Measurements from ENCODE around the gene CBL.

CBL gene

GRCh38 chr11:119334174-119334930 lies 128.2 kb downstream of the CBL start, which contains the start of gene RNF26:
RNF26 (plus strand) TSS chr11:119334527; CDS start chr11:119335123, 596 bp downstream.
- DNase-seq (ENCODE audit: low spot score) = peak; percentile 94

- no peak for DNase-seq (ENCODE audit: low spot score)
These were observed 129.0 kb downstream of the CBL start for GRCh38 chr11:119335091-119335654.

DNA sequence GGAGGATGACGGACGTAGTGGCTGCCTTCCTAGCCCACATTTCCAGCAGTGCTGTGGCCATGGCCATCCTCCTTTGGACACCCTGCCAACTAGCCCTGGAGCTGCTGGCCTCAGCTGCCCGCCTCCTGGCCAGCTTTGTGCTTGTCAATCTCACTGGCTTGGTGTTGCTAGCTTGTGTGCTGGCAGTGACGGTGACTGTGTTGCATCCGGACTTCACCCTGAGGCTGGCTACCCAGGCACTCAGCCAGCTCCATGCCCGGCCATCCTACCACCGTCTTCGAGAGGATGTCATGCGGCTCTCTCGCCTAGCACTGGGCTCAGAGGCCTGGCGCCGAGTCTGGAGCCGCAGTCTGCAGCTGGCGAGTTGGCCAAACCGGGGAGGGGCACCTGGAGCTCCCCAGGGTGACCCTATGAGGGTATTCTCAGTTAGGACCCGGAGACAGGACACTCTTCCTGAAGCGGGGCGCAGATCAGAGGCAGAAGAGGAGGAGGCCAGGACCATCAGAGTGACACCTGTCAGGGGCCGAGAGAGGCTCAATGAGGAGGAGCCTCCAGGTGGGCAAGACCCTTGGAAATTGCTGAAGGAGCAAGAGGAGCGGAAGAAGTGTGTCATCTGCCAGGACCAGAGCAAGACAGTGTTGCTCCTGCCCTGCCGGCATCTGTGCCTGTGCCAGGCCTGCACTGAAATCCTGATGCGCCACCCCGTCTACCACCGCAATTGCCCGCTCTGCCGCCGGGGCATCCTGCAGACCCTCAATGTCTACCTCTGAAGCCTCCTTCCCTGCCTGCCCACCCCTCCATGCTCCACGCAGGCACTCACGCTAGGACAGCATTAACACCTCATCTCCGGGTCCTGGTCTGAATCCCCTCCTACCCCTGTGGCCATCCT lies 129.8 kb downstream of the CBL start:
- DNase-seq (ENCODE audit: low spot score) = no peak

DNA sequence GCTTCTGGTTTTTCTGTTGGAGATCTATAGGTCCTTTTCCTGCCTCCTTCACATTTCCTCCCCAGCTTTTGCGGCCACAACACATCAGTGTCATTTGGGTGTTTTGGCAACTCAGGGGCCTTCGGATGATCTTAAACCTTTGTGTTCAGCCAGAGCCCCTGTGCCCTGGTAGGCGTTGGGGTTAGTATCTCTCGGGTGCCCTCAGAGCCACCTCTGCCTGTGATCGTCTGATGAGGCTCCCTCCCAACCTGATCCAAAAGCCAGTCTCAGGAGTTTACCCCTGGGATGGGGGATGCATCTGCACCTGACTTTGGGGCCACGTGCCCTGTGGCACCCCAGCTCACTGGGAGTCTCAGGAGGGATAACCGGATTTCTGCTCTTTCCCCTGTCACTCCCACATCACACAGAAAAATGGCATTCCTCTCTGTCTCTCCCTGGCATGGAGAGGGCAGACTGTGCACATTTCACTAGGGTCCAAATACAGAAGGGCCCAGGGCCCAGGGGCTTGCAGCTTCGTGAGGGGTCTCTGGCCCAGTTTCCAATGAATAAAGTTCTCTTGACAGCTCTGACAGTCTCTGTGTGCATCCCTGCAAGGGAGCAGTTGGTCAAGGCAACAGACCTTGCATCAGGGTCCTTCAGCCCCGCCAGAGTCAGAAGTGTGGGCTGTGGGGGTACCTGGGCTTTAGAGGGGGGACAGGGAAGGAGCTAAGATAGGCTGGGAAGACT lies 130.8 kb downstream of the CBL start:
- no peak for DNase-seq (ENCODE audit: low spot score)

- DNase-seq (ENCODE audit: low spot score) = peak; percentile 72
These were observed 131.6 kb downstream of the CBL start for GRCh38 chr11:119337581-119338317.

DNA sequence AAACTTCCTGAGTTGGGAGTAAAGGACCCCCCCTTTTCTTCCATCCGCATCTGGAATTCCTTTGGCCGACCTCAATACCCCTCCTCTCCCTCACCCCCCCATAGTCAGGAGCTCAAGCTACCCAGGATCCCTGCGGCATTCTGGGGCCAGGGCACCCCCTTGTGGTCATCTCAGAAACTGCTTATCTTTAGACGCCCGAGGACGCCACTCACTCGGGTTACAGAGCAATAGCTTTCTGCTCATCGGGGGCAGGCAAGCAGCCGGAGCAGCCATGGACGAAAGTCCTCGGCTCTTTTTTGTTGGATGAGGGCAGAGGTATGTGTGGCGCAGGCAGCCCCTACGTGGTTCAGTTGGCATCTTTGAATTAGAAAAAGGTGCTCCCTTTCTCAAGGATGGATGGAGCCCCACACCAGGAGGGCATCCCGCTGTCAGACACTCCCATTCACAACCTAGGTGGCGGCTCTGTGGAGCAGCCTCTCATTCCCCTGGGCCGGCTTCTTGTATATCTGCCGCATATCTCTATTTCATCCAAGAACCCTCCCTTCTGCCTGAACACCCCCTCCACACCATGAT lies 132.3 kb downstream of the CBL start:
- peak; percentile 83 for DNase-seq (ENCODE audit: low spot score)

GRCh38 chr11:119338965-119339588 lies 132.9 kb downstream of the CBL start:
- peak; percentile 65 for DNase-seq (ENCODE audit: low spot score)

- peak; percentile 85 for DNase-seq (ENCODE audit: low spot score)
These were observed 133.6 kb downstream of the CBL start for GRCh38 chr11:119339589-119340334.

DNA sequence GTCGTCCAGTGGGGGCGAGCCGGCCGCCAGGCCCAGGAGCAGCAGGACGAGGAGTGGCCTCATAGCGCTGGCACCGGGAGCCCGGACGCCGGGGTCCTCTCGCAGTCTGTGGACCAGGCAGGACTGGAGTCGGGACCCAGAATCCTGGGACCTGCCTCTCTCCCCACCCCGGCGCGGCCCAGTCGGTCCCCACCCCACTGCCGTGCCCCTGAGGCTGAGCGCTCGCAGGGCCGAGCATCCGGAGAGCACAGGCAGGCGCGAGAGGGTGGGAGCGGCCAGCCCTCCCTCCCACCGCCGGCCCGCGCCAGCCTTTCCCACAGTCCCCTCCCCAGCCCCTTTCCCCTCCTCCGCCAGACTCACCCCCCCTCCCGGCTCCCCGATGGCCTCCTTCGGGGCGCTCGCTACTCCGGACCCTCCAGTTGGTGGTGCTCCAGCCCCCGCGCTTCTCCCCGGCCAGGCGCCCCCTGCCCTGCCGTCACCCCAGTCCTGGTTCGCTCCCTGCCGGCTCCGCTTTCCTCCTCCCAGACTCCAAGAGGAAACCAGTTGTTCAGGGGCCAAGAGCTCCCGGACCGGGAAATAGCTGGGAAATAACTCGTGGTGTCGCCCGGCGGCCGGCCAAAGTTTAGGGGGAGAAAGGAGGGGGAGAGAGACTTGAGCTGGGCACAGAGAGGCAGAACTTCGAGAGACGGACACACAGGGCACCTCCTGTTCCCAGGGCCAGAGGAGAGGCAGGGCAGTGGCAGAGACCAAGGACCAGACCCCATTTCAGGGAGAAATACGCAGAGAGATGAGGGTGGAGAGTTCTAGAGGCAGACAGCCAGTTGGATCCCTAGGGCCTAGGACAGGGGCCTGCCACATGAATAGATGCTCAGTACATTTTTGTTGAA lies 134.4 kb downstream of the CBL start, which contains the start of gene C1QTNF5:
C1QTNF5 (minus strand) TSS at position 549 of the 887 bp plus-strand sequence; CDS start at position 63, 486 bp downstream.
- peak; percentile 92 for DNase-seq (ENCODE audit: low spot score)

DNA sequence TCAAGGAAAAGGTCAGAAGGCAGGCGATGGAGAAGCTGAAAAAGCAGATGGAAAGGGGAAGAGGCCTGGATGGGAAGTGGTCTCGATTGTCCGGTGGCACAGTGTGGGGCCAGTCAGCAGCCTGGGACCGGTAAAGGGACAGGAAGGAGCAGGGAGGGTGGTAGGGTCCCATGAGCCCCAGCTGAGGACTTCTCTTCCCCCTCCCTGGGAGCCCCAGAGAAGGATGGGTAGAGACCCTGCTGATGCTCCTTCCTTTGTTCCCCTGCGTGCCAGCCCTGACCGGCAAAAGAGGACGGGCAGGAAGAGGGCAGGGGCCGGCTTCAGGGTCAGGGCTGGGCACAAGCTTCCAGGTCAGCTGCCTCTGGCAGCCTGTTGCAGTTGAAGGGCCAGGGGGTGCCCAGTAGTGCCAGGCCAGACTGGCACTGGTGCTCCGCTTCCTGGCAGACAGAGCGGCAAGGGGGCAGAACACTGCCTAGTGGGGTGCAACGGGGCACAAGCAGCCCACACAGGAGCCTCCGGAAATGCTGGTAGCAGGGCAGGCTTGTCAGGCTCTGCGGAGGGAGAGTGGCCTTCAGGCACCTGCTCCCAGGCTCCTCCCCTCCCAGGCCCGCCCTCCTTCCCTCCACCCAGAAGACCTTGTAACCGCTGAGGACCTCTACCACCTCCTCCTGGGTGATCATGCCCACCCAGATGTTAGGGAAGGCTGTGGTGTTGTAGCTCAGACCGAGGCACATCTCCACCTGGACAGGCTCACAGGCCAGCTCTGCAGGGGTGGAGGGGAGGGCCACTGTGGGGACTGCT lies 135.3 kb downstream of the CBL start:
- DNase-seq (ENCODE audit: low spot score) = no peak

GRCh38 chr11:119342023-119342300 lies 135.8 kb downstream of the CBL start:
- no peak for DNase-seq (ENCODE audit: low spot score)

DNA sequence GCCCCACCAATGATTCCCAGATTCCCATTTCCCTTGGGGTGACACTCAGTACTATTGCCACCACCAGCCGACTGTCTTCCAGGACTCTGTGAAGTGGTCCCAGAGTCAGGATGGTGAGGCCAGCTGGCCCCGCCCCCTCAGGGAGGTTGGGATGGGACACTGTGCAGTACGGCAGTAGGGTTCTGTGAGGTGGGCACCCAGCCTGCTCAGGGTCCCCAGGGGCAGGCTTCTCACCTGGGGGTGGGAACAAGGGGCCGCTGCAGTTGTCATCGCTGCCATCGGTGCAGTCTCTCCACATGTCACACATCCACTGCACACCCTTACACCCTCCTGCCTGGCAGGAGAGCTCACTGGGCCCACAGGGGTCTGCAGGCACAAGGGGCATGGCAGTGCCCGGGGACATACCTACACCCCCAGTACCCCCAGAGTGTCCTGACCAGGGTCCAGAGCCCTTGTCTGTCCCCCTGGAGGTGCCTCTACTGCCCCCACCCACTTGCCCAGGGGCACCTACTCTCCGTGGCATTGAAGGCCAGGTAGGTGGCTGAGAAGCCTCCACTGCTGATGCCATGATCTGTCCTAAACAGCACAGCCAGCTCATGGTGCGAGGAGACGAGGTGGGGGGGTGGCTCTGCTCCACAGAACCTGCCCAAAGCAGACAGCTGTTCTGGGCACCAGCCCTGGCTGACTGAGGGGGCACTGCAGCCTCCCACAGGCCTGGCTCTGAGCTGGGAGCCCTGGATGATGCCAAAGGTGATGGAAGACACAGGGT lies 136.4 kb downstream of the CBL start:
- DNase-seq (ENCODE audit: low spot score) = no peak

- no peak for DNase-seq (ENCODE audit: low spot score)
These were observed 137.6 kb downstream of the CBL start for GRCh38 chr11:119343726-119344125.

GRCh38 chr11:119344291-119345010 lies 138.3 kb downstream of the CBL start:
- no peak for DNase-seq (ENCODE audit: low spot score)

- DNase-seq (ENCODE audit: low spot score) = no peak
These were observed 139.5 kb downstream of the CBL start for GRCh38 chr11:119345685-119346084.

DNA sequence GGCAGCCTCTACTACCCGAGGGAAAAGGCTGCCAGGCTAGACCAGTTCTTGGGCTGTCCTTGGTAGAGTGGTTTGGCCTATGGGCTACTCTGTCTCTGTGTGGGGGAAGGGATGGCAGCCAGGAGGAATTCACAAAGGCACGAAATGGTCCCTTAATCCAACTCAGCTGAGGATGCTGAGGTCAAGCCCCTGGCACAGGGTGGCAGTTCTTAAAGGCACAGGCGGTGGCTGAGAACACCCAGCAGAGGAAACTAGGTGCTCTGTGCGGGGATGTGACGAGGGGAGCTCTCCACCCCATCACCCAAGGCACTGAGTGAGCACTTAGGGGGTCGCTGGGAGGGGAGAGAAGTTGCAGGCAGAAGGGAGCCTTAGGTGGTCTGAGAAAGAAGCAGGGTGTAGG lies 140.5 kb downstream of the CBL start, which contains the start of gene MFRP:
MFRP (minus strand) TSS at position 101 of the 400 bp plus-strand sequence. CDS start 192 bp downstream, outside the sequence.
- DNase-seq (ENCODE audit: low spot score) = no peak

Data from left forelimb (tissue), 1 donor.